GM20000 (cell line): Measurements from ENCODE around the gene PSG7.
"Not testable (repeated sequence)": the region's sequence is repeated elsewhere in the genome, so short reads cannot be mapped to it uniquely, and the experiment has no call there.

Experiments
- DNase-seq: peaks from one replicate; pipeline ENCODE4 v3.0.0; 2012; ENCODE audit warnings: low spot score
- CTCF ChIP-seq: IDR thresholded peaks from 2 replicates; pipeline ENCODE4 v1.5.1; 2012; ENCODE audit warnings: mild to moderate bottlenecking, control low read depth; ENCODE audit errors: extremely low read depth, missing control alignments

Gene PSG7

GRCh38 chr19:42937107-42937506 is at the start of gene PSG7:
Gene PSG7, minus strand, starts transcription at chr19:42937207. Its CDS starts 131 bp downstream, at chr19:42937076.
- DNase-seq, result not testable (repeated sequence)

- no peak for TF ChIP-seq CTCF
- DNase-seq, result no peak
These were observed 48.6 kb upstream of the PSG7 start for GRCh38 chr19:42985588-42985987.

- DNase-seq, result not testable (repeated sequence)
These were observed 45.1 kb upstream of the PSG7 start for GRCh38 chr19:42982111-42982510.

- DNase-seq, result not testable (repeated sequence)
These were observed 34.4 kb upstream of the PSG7 start for GRCh38 chr19:42971451-42971850.

GRCh38 chr19:42965176-42965575 is 28.2 kb upstream of the PSG7 start:
- TF ChIP-seq CTCF, result no peak

GRCh38 chr19:42961119-42961518 is 24.1 kb upstream of the PSG7 start:
- no peak for DNase-seq
- no peak for TF ChIP-seq CTCF

More at GRCh38 chr19:42965176-42965575, 28.2 kb upstream of the PSG7 start:
- no peak for DNase-seq

- not testable (repeated sequence) for DNase-seq
These were observed 15.1 kb upstream of the PSG7 start for GRCh38 chr19:42952126-42952525.

GRCh38 chr19:42951476-42951875 is 14.5 kb upstream of the PSG7 start:
- not testable (repeated sequence) for DNase-seq

- no peak for TF ChIP-seq CTCF
- no peak for DNase-seq
These were observed 5.3 kb upstream of the PSG7 start for GRCh38 chr19:42942187-42942789.

GRCh38 chr19:42934726-42935125 is 2.3 kb downstream of the PSG7 start:
- not testable (repeated sequence) for DNase-seq

- not testable (repeated sequence) for DNase-seq
These were observed 2.8 kb downstream of the PSG7 start for GRCh38 chr19:42934183-42934582.

GRCh38 chr19:42933412-42933811 is 3.6 kb downstream of the PSG7 start:
- DNase-seq, result not testable (repeated sequence)

GRCh38 chr19:42932485-42933101 is 4.4 kb downstream of the PSG7 start:
- not testable (repeated sequence) for DNase-seq

GRCh38 chr19:42930214-42930613 is 6.8 kb downstream of the PSG7 start:
- DNase-seq, result not testable (repeated sequence)
